GM19372 (cell line): ENCODE data around the gene ASTN1.

Source experiments
- ATAC-seq: cut with Tn5 transposase; IDR thresholded peaks from one replicate; pipeline ENCODE4 v1.9.1; 2021; ENCODE audit warnings: mild to moderate bottlenecking, low read depth, moderate library complexity; ENCODE audit not compliant: unreplicated experiment

The ASTN1 gene

GRCh38 chr1:176885341-176885740 lies 279.2 kb downstream of the ASTN1 start:
- no peak for ATAC-seq

GRCh38 chr1:176884911-176885310 lies 279.6 kb downstream of the ASTN1 start:
- no peak for ATAC-seq

- no peak for ATAC-seq
Observed at GRCh38 chr1:176884286-176884685, 280.2 kb downstream of the ASTN1 start.

GRCh38 chr1:176880955-176881595 lies 283.4 kb downstream of the ASTN1 start:
- ATAC-seq, result peak; percentile 64

- no peak for ATAC-seq
Observed at GRCh38 chr1:176879784-176880620, 284.5 kb downstream of the ASTN1 start.

- ATAC-seq, result no peak
Observed at GRCh38 chr1:176878750-176879536, 285.6 kb downstream of the ASTN1 start.

- ATAC-seq, result no peak
Observed at GRCh38 chr1:176877557-176877956, 287.0 kb downstream of the ASTN1 start.

GRCh38 chr1:176876966-176877515 lies 287.5 kb downstream of the ASTN1 start:
- ATAC-seq, result no peak

- ATAC-seq, result no peak
Observed at GRCh38 chr1:176869577-176869976, 294.9 kb downstream of the ASTN1 start.

GRCh38 chr1:176866011-176866714 lies 298.3 kb downstream of the ASTN1 start:
- no peak for ATAC-seq

- no peak for ATAC-seq
Observed at GRCh38 chr1:176864211-176864610, 300.3 kb downstream of the ASTN1 start.

GRCh38 chr1:176863613-176864012 lies 300.9 kb downstream of the ASTN1 start:
- no peak for ATAC-seq

- ATAC-seq, result no peak
Observed at GRCh38 chr1:176858433-176858916, 306.0 kb downstream of the ASTN1 start.

GRCh38 chr1:176857632-176858031 lies 306.9 kb downstream of the ASTN1 start:
- no peak for ATAC-seq

GRCh38 chr1:176854758-176855745 lies 309.5 kb downstream of the ASTN1 start:
- no peak for ATAC-seq

- ATAC-seq, result no peak
Observed at GRCh38 chr1:176854121-176854520, 310.4 kb downstream of the ASTN1 start.

GRCh38 chr1:176853503-176853902 lies 311.0 kb downstream of the ASTN1 start:
- no peak for ATAC-seq

GRCh38 chr1:176852124-176852523 lies 312.4 kb downstream of the ASTN1 start:
- ATAC-seq, result no peak

- ATAC-seq, result no peak
Observed at GRCh38 chr1:176850871-176851270, 313.6 kb downstream of the ASTN1 start.
